ENCODE measurements around the gene TRABD2B.

TRABD2B gene

DNA sequence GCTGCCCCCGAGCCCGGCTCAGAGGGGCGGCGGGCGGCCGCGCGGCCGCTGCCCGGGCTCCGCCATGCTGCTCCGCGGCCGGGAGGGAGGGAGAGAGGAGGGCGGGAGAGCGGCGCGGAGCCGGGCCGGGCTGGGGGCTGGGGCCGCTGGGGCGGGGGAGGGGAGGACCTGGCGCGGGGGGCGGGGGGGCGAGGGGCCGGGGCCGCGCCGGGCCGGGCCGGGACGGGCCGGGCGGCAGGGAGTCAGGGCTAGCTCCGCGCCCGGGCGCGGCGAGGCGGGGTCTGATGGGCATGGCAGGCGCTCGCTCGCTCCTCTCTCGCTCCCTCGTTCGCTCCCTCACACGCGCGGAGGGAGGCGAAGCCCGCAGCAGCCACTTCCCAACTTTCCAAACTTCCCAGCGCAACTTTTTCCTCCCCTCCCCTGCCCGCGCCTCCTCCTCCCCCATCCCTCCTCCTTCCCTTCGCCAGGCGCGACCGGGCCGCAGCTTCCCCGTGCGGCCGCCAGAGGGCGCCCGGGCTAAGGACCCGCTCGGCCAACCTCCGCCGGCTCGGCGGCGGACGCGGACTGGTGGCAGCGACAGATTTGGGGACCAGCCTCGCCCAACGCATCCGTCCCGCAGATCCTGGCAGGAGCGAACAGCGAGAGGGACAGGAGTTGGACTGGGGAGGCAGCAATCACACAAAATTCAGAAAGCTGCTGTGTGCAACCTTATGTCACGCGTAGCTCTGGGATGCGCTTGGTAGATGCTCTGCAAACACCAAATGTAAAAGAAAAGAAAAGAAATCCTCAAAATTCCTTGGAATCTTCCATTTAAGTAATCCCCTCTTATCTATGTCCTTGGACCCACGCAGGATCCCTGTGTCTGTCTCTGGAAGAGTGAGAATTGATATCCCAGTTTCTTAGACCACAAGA lies at the start of gene TRABD2B:
Gene TRABD2B (minus strand): TSS at position 97 of the 912 bp plus-strand sequence.
- peak; percentile 54 for DNase-seq

DNA sequence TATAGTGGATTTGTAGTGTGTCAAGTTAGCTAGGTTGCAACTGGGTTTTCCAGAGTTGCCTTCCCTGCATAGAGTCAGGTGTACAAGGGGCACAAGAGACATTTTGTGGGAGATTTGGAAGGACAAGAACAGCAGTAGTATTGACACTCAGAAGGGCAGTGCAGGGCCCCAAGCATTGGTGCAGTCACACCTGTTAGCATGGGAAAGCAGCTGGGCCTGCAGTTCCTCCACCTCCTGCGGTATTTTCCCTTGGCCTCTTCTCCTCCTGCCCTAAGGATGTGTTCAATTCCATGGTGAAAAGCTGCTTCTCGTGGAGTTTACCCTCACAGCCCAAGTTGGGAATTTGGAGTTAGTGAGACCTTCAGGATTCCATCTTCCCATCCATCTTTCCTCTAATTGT lies 47.1 kb upstream of the TRABD2B start:
- no peak for DNase-seq

DNA sequence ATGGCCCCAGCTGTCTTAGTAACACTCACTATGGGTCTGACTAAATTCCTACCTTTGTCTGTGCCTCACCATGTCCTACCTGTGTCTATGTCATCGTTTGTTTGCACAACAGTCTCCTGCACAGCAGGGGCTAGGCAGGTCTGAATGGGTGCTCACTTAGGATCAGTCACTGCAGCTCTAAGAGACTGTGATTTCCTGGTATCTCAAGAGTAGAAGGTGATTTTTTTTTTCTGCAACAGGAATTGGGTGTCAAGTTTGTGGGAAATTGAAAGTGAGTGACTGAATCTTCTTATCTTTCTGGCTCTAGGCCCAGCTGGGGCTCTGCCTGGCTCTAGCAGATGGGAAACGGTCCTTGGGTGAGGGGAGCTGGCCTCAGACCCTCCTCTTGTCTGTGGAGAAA lies 46.4 kb upstream of the TRABD2B start:
- DNase-seq = no peak

DNA sequence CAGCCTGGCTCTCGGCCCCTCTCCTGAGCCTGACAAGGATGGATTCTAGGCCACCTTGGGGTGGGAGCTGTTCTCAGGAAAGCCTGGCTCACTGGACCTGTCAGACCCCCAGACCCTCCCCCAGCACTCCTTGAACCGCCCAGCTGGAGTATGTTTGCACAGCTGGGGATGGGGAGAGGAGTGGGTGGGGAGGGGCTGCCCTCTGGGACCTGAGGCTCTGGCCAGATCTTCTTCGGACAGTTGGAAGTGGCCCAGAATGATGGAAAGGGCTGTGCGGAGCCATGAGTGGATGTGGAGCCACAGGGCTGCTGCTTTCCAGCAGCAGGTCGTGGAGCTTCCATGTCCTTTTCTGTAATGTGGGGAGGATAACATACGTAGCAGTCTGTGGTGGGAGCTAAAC lies 43.0 kb upstream of the TRABD2B start:
- no peak for DNase-seq

DNA sequence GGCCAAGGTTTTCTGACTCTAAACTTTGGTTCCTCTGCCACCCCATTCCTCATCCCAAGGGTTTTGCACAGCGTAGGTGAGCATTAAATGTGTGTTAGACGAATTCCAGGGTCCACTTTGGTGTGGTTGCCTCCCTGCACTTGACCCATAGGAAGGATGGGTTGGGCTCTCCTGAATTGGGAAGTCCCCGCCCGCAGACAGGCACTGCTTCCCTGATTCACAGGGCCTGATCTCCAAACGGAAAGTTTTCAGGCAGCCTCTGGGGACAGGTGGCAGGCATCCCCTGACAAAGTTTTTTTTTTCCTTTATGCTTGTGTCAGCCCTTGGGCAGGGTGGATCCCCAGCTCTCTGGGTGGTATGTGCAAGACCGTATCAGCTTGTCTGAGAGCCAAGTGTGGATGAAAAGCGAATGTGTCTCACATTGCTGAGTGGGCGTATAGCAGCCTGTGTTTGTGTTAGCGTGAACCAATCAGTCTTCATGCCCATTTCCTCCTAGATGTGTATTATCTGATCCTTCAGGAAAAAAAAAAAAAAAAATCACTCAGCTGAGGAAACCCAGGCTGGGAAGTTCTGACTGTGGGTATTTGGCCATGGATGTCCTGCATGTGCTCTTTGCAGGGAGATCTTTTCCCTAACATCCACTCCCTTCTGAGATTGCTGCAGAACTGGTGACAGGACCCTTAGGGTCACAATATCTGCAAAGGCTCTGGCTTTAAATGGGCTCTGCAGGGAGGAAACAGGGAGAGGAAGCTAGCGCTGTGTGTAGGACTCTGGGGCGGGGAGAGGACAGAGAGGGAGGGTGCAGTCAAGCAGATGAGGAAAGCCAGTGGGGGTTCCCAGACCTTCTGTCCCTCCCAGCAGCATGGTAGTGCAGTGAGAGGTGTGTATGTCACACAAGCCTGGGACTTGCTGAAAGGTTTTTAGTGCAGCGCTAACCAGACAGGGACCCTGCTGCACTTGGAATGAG lies 42.2 kb upstream of the TRABD2B start:
- no peak for DNase-seq

DNA sequence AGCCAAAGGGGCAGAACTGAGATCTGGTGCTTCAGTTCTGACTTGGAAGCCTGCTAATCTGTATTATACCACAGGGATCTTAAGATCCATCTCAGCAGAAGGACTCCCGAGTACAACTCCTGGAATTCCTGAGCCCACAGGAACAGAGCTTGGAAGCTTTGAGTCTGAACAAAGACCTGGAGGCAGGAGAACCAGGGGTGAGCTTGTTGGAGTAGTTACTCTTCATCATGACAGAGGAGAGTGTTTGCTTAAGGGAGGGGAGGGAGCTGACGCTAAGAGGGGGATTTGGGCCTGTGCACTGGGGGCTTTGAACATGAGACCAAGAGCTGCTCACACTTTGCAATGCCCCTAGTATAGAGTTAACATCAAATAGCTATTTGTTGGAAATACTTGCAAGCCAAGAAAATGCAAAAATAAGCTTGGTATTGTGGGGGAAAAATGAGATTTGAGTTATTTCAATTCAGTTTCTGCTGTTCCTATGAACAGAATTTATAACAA lies 41.1 kb upstream of the TRABD2B start:
- no peak for DNase-seq

DNA sequence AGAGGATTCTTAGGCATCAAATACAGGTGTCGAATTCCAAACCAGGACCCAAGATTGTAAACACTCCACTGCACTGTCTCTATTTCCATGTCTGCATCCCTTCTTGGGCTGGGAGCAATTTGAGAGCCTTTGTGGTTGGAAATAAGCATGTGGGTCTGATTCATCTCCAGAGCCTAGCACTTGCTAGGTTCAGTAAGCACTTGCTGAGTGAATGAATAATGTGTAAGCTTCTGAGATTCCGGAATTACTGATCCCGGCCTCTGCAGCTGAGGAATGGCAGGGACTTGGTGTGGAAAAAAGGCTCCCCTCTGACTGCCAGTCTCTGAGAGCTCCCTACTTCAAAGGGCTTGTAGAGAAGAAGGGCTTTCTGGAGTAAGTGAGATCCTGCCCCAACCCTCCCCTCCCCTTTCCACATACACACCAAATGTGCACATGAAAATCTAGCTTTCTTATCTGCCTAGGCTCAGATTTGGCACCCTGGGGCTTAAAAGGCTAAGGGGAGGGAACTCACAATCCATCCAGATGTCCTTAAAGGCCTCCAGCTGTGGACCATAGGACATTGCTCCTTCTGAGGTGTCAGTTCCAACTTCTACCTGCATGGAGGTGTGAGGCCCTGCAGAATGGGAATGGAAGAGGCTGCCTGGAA lies 39.6 kb upstream of the TRABD2B start:
- no peak for DNase-seq

DNA sequence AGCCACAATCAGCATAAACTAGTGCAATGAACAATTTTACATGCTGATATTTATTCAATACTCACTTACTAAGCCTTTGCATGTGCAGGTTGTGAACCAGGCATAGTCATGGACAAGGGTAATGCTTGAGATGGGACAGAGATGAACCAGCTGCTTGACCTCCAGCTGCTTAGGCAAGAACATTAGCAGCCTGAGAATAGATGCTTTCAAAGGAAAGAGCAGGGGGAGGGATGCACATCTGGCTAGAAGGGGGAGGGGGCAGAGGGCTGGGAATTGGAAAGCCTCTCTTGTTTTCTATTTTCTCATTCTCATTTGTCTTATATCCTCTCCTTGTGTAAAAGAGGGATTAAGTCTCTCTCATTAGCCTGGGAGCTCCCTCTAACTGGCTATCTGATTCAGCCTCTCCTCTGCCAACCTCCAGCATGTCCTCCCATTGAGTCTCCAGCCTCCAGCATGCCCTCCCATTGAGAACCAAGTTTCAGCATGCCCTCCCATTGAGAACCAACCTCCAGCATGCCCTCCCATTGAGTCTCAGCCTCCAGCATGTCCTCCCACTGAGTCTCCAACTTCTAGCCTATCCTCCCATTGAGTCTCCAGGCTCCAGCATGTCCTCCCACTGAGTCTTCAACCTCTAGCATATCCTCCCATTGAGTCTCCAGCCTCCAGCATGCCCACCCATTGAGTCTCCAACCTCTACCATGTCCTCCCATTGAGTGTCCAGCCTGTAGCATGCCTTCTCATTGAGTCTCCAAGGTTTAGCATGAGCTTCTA lies 38.4 kb upstream of the TRABD2B start:
- no peak for DNase-seq

DNA sequence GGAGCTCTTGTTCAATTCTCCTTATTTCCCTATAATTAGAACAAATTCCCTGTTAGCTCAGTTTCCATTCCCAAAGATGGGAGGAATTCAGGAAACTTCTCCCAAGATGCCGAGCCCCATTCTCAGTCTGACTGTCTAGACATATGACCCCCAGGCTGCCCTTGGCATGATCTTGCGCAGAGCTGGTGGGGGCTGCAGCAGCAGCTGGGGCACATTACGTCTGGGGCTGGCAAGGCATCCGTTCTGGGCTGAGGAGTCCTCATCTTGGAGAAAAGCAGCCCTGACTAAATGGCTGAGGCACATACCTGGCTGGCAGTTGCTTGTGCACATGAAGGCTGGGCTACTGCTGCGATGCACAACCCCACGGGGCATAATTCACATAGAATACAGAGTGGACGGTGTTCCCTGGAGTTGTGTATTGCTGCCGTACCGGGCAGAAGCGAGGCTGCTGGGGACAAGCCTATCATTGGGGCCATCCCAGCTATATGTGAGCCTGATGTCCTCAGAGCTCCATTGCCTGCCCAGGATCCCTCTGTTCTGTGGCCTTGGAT lies 36.4 kb upstream of the TRABD2B start:
- no peak for DNase-seq

DNA sequence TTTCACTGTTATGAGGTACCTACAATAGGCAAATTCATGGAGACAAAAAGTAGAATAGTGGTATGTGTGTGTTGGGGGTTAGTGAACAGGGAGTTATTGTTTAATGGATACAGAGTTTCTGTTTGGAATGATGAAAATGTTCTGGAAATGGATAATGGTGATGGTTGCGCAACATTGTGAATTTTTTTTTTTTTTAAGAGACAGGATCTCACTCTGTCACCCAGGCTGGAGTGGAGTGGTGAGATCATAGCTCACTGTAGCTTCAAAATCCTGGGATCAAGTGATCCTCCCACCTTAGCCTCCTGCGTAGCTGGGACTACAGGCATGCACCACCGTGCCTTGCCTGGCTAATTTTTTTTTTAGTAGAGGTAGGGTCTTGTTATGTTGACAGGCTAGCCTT lies 34.5 kb upstream of the TRABD2B start:
- no peak for DNase-seq

DNA sequence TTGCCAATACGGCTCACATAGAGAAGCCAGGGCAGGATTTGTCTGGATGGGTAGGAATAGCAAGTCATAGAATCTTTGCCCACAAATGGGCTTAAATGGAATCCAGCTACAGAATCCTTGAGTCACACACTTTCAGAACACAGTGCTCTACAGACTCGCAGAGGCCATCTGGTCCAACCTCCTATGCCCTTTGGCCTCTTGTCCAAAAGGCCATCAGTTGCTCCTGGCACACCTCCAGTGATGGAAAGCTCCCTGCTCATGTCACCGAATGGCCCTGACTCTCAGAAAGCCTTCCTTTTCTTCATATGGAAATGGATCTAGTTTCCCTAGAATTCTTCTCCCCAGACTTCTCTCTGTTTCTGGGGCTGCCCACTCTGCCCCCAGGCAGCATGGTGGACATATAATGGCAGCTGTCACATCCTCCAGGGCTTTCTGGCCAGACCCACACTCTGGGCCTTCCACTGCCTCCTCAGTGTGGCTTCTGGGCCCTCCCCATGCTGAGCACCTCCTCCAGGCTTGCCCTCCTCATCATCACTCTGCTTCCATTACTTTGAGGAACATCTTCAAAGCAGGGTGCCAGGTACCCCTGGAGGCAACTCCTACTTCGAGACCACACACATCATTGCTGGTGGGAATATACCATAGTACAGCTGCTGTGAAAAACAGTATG lies 33.6 kb upstream of the TRABD2B start:
- no peak for DNase-seq

DNA sequence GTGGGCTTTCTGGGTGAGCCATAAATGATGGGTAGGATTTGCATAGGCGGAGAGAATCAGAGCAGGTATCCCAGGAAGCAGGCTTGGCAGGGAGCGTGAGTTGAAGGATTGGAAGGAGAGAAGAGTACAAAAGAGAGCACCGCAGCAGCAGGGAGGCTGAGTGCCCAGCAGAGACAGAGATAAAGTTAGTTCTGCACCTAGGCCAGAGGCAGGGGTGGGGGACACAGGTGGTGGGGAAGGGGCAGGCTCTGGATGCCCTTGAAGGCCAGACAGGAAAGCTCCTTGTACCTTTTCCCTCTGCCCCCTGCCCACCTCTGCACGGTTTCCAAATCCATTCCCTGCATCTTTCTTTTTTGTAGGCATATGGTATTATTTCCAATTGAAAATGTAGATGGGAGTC lies 33.0 kb upstream of the TRABD2B start:
- DNase-seq = no peak

DNA sequence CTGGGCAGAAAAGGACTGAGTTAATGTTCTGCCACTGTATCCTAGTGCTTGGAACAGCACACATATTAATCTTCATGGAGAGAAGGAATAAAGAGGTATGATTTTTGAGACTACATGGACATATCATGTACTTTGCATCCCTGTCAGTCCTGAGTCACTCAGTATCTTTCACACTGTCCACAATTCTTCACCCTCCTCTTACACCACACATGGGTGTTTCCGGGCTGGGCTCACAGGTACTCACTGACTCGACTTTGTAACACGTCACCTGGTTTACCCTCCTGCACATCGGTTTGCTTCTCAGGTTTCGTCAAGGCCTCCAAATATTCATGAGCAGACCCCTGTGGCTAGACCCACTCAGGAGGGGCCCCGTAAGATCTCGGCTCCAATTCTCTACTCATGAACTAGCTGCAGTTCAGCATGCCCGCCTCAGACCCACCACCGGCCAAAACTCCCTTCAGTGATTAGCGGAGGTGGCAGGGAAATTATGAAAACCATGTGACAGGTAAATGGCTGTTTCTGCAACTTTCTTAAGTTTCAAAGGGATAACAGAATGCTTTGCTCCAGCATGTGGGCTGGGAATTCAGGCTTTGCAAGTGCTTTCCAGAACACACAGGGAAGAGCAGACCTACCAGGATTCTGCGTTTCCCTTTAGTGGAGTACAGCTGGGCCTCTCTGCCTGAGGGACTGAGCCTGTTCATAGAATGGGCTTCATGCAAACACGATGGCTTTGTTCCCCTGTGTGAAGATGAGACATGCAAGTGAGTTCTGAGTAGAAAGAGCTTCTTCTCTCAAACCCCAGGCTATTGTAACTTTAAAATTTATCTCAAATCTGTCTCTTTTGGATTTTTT lies 31.3 kb upstream of the TRABD2B start:
- no peak for DNase-seq

DNA sequence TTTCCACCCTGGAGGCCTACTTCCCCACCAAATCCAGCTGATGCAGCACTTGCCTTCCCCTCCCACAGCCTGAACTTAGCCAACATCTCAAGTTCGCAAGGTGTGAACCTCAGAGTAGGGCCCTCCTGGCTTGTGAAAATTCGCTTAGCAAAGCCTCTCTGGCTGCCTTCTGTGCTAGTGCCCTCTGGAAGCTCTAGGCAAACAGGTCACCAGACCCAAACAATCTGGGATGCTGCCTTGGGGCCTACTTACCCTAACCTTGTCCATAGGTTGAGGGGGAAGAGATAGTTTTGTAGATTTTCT lies 30.3 kb upstream of the TRABD2B start:
- DNase-seq = no peak

DNA sequence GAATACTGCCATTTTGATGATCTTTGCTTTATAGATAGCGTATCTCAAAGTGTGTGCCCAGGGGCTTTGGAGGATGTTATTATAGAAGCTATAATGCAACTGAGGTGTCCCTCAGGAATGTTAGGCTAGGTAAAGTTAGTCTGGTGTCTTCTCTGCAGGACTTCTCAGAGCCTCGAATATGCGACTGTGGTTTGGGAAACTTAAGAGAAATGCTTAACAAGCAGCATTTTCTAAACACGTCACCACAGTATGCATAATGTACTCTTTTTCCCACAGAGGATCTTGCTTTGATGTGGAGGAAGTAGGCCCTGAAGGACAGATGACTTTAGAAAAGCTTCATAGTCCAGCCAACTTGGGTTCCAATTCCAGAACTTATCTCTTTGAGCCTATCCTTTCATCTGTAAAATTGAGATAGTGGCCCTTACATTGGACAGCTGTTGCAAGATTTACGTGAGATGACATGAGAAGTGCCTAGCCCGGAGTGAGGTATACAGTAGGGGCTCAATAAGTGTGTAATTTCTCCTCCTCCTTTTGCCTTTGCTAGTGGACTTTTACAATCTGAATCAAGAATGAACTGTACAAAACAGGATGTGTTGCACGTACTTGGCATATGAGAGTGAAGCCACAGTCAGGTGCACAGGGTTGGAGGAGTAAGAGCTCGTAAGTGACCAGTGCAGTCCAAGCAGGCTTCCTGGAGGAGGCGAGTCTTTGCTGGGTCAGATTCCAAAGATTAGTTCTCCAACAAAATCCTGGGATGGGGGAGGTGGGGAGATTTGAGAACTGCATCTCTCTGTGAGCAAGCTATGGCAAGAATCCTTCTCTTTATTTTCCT lies 29.7 kb upstream of the TRABD2B start:
- no peak for DNase-seq

DNA sequence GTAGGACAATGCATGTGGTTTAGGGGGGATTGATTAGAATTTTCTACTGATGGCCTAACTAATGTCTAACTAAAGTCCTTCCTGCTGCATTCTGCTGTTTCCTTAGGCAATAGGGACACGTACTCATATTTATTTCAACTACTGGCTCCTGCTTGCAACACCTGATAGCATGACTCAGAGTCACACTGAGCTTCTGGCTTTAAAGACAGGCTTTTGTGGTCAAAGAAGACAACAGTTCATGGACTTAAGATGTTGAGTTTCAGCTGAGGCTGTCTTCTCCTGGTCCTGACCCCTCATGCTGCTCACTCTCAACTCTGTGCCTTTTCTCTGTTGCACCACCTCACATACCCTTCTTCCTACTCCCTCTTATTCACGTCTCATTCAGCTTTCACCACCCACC lies 29.1 kb upstream of the TRABD2B start:
- DNase-seq = no peak

DNA sequence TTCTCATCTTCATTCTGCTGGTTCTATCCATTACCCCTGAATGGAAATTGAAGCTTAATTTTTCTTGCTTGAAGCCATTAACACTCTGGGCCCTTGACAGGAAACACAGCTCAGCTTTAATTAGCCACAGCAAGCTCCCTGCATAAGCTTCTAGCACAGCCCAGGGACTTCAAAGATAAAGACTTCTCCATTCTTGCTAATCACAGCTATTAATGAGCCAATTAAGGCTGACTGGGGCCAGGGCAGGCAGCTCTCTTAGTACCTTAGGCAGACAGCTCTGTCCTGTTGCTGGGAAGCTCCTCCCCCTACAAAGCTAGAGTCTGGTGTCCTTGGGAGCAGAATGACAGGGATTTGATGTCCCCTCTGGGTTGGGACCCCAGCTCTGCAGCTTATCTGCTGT lies 27.9 kb upstream of the TRABD2B start:
- DNase-seq = no peak

DNA sequence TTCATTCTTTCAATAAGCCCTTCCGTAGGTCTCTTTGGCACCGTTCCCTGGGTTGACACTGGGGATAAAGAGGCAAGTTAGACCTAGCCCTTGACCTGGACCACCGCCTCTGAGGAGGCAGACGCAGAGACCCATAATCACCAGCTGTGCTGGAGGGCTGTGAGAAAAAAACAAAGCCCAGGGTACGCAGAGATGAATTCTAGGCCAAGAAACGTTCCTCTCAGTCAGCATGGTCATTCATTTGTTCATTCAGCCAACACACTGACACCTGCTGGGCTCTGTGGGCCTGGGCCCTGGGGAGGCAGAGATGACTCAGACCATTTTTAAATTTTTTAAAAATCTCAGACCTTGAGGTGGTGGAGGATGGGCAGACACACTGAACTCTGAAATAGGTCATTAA lies 26.3 kb upstream of the TRABD2B start:
- DNase-seq = no peak

DNA sequence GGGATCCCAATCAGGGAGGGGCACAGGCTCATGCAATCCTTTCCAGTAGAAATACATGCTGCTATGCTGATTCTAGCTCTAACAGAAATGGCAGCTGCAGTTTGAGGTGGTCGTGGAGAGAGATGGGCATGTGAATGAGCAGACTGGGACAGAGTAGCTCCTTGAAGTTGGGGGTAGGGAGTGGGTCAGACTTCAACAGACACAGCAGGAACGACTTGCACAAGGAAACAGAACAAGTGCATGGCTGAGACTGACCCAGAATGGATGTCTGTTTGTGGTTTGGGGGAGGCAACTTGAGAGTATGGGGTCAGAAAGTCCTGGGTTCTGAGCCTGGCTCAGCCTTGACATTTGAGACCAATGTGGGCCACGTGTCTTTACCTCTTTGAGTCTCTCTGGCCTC lies 25.1 kb upstream of the TRABD2B start:
- DNase-seq = no peak

DNA sequence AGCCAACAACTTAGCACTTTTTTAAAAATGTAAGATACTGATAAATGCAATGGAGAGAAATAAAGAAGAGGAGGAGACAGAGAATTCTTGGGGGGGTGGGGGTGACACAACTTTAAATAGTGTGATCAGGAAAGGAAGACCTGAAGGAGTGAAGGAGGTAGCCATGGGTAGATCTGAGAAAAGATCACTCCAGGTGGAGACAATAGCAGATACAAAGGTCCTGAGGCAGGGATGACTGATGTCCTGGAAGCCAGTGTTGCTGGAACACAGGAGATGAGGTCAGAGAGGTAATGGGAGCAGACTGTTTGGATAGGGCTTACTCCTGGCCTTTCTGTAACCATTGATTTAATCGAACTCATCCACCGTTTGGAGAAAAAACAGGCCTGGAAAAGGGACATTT lies 24.6 kb upstream of the TRABD2B start:
- DNase-seq = no peak
